Sigmoid colon (tissue), 4 donors: ENCODE measurements around the gene MYBPC3.

Experiments
- POLR2A ChIP-seq, 2 donors: fragments of 450-650 bp; IDR thresholded peaks; one replicate each; pipeline ENCODE4 v1.6.1; 2016; ENCODE audit warnings: antibody characterized with exemption in 2 of 2, mild to moderate bottlenecking in 2 of 2, moderate library complexity in 2 of 2
- POLR2AphosphoS5 ChIP-seq, 4 donors: sonication (generic); formaldehyde crosslinking; IDR thresholded peaks; one replicate each; pipeline ENCODE4 v1.6.1; 2017; ENCODE audit warnings: antibody characterized with exemption in 4 of 4
- TF ChIP-seq, protein P1 (sequence below), 4 experiments: fragments of 450-650 bp in 3 of 4; fragments of 200-600 bp in 1 of 4; IDR thresholded peaks; one replicate each; pipeline ENCODE4 v1.5.1; 2016 to 2019; ENCODE audit warnings: antibody characterized with exemption in 4 of 4, mild to moderate bottlenecking in 3 of 4, moderate library complexity in 2 of 4

DNA sequence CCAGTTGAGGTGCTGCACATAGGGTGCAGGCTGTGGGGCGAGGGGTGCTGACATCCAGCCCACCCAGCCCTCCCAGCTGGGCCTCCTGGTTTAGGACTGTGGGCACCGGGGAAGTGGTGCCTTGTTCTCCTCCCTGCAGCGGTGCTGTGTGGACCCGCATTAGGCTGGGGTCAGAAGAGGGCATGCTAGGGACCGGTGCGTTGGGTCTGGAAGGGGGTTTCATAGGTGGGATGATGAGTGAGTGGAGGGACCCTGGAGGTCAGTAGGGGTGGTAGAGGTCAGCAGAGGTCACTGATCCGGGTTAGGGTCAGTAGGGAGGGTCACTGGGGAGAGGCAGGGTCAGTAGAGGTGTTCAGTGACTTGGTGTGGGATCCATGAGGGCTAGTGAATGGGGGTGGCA lies 6.7 kb upstream of the MYBPC3 start:
- TF ChIP-seq, protein P1, sequence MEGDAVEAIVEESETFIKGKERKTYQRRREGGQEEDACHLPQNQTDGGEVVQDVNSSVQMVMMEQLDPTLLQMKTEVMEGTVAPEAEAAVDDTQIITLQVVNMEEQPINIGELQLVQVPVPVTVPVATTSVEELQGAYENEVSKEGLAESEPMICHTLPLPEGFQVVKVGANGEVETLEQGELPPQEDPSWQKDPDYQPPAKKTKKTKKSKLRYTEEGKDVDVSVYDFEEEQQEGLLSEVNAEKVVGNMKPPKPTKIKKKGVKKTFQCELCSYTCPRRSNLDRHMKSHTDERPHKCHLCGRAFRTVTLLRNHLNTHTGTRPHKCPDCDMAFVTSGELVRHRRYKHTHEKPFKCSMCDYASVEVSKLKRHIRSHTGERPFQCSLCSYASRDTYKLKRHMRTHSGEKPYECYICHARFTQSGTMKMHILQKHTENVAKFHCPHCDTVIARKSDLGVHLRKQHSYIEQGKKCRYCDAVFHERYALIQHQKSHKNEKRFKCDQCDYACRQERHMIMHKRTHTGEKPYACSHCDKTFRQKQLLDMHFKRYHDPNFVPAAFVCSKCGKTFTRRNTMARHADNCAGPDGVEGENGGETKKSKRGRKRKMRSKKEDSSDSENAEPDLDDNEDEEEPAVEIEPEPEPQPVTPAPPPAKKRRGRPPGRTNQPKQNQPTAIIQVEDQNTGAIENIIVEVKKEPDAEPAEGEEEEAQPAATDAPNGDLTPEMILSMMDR (IDR thresholded peaks at IDR 0.05) = no peak
- no peak for TF ChIP-seq POLR2A (IDR thresholded peaks at IDR 0.05)
- no peak for TF ChIP-seq POLR2AphosphoS5 (IDR thresholded peaks at IDR 0.05)
